HuH-7.5 (cell line): ENCODE data around the gene SKAP1.
"Not testable (repeated sequence)": the region's sequence is repeated elsewhere in the genome, so short reads cannot be mapped to it uniquely, and the experiment has no call there.

Experiments
- DNase-seq: peaks from one replicate; pipeline ENCODE4 v3.0.0; 2011; ENCODE audit warnings: low spot score

SKAP1 gene

DNA sequence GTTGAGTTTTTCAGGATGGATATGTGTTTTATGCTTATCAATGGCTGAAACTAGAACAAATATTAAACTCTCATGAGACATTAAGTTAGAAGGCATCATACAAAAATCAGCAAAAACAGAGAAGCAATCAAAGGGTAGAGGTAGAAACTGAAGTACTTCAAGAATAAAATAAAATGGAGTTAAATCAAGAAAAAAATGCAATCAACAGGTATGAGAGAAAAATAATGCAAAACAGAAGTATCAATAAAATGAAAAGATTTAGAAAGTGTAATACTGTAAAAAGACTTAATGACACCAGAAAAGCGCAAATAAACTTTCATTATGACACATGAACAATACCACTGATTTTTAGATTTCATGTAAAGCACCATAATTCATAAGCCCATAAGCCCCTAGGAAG, 112.3 kb downstream of the SKAP1 start:
- DNase-seq, result no peak

DNA sequence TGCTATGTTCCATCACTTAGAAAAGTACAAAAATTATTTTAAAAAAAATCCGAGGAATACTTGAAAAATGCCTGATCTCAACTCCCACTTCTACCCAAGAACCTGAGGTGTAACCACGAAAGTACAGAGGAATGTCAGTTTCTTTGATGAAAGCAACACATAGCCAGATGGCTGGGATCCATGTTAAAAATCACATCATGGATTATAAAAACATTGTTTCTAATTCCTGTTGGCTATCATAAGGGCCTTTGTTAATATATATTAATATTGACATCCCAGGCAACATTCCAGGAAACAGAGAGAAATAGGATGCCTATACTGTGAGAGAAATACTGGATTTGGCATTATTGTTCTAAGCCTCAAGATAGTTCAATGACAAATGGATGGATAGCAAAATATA, 115.3 kb downstream of the SKAP1 start:
- no peak for DNase-seq

DNA sequence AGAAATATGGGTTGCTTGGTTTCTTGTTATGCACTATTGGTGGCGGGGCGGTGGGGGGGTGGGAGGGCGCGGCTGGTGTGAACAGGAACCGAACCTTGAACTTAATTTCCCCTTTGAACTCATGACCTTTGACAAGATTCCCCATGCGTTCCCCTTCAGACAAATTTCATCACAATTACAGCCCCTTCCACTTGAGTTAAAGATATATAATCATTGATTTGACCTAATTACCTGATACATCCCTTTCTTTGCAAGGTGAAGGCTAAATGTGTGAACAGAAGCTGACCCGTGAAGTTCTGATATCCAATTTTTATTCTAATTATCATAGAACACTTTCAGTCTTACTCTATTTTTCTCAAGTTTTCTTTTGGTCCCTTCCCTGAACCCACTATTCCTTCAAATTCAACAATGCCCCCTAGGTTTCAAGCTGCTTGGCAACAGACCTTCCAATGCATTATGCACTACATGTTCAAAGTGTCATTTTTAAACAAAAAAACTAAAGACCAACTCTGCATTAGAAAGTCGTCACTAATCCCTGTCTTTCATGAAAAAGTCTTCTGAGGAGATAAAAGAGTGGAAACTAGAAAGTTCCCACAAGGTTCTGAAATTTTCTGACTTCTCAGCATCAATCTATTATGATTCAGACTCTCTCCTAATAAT, 116.8 kb downstream of the SKAP1 start:
- no peak for DNase-seq

DNA sequence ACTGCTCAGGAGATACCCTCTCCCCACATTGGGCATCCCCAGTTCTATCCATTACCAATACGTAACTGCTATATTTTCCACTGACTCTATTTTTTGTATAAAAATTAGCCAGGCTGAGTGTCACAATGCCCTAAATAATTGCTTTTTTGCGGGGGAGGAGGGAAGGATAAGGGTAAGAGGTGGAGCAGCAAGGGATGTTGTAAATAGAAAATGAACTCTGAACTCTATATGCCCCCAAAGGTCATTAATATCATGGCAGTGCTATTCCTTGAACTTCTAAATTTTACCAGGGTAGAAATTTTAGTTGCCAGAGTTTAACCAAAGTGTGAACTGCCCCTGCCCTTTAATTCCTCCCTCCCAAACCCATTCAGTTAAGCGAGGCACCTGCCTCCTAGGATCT, 118.7 kb downstream of the SKAP1 start:
- DNase-seq, result no peak

DNA sequence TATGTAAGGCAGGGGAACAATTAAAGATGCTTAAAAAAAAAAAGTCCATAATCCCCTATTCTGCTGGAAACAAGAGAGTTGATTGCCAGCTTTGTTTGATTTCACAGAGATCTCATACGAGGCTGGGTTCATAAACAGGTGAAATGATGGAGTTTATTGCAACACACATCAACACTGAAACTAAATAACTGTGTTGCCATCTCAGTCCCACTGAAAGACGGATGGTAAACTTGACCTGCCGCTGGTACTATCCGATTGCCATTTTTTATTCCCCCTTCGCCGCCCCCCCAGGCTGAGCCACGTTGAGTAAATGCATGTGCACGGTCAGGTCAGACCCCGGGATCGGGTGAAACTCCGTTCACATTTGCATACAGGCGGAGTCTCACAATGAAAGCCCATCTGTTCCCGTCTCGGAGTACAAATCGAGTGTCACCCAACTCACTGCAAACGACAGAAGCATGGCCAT, 119.2 kb downstream of the SKAP1 start:
- no peak for DNase-seq

DNA sequence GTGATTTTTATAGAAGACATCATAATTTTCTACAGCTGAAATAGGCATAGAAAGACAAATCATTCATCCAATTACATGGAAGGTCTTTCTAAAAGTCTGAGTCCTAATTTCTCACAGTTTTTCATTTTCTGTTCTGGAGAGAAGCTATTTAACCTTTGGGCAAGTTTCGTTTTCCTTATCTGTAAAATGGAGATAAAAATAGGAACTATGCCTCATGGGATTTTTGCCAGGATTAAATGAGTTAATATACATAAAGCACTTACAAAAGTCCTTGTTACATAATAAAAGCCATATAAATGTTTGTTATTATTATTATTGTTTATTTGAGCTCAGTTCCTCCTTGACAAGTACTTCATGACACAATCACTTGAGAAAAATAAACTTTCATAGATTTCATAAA, 121.4 kb downstream of the SKAP1 start:
- no peak for DNase-seq

DNA sequence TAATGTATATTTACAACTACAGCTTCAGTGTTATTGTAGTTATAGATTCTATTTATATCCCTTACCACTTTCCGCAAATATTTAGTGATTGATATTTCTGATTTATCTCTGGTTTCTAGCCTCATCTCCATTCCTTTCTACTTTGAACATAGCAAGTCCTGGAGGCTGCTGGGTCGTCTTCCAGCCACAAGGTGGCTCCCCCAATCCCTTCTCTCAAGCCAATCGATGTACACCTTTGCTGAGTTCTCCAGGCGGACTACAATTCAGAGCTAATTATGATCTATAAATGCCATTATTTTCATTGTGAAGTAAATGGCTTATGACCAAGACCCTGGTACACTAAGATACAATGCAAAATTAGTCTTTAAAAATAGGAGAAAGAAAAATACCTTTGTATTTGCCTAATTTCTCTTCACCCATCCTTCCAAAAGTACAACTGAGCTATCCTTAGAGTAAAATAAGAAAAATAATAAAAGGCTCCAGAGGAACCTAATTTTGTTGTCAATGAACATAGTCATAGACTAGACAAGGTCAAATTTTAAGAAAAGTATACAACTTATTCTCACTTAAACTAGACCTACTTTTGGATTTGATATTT, 122.1 kb downstream of the SKAP1 start:
- DNase-seq, result peak; percentile 12

DNA sequence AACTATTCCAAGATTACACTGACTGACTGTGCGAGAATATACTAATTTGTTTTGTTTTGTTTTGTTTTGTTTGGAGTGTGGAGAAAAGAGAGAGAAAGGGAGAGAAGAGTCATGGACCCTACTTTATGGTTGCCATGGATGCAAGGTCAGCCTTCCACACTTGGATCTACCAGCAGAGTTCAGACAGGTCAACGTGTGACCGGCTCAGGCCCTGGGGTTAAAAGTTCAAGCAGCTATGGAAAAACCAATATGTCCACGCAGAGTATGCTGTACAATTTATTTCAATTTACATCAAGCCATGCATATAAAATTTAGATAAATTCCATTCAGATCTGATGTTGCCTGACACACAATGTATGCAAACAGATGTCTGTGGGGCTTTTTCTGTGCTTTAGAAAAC, 122.8 kb downstream of the SKAP1 start:
- DNase-seq, result no peak

DNA sequence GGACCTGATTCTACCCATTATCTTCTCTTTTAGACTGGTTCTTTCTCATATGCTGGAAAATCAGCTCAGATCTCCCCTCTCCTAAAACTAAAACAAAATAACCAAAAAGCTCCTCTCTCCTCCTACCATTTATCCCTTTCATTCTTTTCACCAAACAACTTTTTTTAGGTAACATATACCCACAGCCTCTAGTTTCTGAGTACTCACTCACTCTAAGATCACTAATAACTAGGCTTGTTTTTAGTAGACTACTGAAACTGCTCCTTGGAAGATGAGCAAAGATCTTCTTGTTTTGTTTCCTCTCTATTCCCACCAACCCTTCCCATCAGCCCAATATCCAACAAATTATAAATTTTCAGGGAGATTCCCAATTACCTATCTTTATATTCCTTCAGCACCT, 129.0 kb downstream of the SKAP1 start:
- no peak for DNase-seq

DNA sequence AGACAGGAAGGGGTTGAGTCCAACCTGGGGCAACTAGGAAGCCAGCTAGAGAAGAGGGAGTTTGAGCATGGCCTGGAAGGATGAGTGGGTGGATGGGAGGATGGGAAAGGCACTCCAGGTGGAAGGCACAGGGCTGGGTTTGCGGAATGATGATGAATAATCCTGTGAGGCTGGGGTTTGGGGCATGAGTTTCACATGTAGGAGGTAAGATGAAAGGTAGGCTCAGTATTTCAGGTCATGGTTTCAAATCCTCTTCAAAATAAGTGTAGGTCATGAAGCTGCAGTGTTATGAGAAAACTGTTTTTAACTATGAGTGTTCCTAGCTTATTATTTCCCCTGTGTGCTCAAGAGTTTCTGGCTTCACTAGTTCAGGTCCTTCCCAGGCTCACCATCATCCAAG, 130.3 kb downstream of the SKAP1 start:
- no peak for DNase-seq

DNA sequence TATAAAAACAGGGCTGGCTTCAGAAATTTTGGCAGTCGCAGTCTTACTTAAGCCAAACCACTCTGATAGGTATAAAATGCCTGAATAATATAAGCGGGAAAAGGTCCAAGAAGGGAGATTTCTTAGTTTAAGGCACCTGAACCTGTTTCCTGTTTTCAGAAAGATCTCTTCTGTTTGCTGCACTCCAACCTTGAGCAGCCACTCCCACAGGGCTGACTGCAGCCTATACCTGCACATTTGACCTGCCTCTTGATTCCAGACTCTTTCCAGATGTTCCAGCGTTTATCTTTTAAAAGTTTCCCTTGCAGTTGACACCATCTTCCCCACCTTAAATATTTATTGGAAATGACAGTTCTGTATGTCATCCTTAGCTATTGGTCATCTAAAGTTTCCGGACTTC, 132.2 kb downstream of the SKAP1 start:
- no peak for DNase-seq

DNA sequence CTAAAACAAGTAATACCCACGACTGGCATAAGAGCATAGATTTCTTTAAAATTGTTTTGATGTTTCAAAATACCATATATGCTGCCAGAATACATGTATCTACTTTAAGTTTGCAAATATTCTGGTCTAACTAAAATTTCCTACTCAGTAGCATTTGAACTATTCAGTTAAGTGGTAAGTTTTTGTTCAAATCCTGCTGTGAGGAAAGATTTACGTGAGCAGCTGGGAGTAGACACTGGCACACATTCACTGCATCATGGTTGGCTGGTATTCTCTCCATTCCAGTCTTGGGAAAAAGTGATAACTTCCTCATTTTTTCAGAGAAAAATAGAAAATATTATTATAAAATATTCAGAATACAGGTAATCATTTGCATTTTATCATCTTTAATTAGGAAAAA, 133.6 kb downstream of the SKAP1 start:
- no peak for DNase-seq

DNA sequence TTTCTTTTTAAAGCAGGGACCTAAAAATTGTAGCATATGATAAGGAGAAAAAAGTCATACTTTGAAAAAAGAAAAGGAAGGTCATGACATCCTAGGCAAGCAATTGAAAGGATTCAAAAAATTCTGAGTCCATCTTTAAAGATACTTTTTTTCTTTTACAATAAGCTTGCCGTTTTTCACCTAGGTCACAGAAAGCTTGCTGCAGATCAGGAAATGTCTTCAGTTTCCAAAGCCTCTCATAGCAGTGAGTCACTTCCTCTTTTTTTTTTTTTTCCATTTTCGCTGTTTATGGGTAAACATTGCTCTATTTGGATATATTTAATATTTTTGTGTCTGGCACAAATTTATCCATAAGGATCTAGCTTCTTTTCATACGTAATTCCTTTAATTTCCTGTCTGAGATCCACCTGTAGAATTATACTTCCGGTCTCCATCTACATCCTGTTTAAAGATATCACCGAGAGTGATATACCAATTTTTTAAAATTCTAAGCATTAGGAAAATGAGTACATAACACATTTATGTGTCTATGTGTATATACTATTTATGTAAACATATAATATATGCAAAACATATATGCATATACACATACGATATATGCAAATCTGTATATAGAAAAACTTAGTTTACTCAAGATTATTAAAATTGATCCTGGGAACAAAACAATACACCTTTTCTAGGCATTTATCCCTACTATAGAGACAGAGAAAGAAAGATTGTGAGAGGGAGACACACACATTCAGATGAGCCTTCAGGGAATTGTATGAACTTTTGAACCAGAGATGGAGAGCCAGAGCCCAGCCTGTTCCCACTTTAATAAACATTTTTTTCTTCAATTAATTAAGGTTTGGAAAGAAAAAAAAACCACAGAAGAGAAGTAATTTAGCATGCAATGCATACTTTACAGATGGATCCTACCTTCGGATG, 134.4 kb downstream of the SKAP1 start:
- DNase-seq, result no peak

DNA sequence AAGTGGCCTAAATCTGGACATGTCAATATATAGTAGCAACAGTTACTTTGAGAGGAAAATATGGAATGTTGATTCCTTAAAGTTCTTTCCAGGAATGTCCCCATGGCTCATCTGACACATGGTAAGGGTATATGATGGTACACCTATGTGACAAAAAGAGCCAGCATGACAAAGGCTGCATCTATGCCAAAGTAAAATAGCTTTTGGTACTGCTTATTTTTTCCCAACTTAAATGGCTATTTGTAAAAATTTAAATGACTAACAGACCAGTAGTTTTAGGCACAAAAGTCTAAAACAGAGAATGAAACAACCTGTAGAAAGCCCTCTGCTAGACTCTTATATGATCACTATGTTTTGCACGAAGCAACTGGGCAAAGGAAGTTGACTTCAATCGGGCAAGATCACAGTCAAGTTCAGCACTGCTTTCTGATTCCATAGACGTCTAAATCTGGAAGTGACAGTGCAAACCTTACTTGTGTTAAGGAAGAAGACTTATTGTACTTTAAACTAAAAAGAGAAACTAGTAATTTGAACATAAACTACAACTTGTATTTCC, 135.1 kb downstream of the SKAP1 start:
- DNase-seq, result no peak

DNA sequence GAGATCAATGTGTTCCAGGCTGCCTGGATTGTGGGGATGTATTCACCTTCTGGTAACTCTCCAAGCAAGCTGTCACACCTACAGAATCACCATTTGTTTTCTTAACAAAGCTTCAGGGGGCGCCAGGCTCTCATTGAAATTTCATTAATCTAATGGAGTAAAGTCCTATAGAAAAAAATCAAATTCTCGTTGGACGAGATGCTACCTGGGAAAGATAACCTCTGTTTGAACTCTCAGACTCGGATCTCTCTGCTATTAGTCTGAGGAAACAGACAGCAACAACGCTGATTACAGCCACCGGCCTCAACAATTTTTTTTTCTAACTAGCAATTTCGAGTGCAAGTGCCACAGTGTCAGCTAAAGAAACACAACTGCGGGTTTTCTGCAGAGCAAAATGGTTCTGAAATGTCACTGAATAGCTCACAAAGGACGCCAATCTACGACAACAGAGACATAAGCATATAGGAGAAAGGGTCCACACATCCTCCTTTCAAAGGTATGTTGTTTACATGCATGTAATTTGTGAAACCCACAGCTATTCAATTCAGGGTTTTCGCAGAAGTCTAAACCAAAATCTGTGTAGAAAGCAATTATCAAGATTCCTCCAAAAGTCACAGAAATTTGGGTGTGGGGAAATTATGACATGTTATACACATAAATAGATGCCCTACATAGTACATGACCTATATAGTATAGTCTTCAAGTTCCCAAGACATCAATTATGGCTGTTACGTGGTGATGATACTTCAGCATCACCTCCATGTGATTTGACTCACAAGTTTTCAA, 135.8 kb downstream of the SKAP1 start:
- no peak for DNase-seq

DNA sequence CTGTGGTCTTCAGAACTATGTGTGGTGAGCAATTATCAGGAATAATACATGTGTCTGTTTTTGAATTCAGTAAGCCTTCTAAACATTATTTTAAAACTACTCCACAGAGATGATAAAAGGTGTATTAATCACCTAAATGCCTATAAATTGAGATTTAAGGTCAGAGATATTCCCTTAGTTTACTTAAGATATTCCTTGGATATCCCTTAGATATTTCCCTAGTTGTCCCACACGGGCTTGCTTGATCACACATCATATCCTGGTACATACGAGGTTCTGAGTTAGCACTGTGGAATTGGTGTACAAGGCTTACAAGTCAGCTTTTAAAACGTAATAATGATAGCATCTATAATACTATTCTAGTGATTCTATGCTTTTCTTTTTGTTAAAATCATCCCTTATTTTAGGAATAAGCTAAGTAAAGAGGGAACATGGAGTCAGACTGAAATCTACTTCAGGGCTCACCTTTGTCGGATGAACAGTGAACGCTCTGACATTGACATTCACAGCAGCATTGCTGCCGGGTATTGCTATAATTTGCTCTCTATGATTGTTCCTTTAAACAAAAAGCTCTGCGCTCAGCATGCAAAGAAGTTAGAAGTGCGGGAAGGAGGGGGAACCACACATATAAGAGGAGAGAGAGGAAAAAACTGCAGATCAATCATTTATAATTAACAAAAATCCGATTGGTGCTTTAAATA, 136.5 kb downstream of the SKAP1 start:
- DNase-seq, result no peak

DNA sequence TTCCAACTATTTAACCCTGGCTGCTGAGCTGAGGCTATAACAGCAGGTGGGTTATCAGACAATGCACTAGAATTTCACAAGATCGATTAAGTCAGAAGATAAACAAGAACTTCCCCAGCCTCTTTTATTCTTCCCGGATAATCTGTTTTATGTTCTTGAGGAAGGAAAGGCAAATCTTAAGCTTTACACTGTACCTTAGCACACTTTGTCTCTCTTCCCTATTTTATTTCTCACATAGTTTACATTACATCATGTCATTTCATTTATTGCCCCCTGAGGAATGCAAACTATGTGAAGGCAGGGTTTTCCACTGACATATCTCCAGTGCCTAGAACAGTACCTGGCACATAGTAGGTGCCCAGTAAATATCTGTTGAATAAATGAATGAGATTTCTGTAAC, 139.6 kb downstream of the SKAP1 start:
- DNase-seq, result no peak

DNA sequence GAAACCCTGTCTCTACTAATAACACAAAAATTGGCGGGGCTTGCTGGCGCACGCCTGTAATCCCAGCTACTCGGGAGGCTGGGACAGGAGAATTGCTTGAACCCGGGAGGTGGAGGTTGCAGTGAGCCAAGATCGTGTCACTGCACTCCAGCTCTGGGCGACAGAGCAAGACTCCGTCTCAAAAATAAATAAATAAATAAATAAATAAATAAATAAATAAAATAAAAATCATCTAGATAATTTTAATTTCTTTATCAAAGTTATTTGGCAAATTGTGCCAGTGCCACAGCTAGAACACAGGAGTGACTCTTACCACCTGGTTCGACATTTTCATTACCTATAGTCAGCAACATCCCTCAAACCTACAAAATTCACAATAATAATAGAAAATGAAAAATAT, 143.1 kb downstream of the SKAP1 start:
- DNase-seq, result not testable (repeated sequence)

DNA sequence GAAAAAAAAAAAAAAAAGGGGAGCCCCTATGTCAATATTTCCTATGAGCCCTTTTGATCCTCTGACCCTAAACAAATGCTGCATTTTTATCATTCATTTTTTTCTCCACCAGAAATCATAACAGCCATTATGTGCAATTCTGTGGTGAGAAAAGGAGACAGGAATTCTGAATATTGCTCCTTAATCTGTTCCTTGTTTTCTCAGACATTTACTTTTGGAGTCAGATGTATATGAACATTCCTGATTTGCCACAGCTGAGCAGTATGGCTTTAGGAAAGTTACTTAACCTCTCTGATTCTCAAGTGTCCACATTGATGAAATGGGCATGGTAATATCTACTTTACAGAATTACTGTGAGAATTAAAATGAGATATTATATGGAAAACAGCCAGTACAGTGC, 144.4 kb downstream of the SKAP1 start:
- no peak for DNase-seq

DNA sequence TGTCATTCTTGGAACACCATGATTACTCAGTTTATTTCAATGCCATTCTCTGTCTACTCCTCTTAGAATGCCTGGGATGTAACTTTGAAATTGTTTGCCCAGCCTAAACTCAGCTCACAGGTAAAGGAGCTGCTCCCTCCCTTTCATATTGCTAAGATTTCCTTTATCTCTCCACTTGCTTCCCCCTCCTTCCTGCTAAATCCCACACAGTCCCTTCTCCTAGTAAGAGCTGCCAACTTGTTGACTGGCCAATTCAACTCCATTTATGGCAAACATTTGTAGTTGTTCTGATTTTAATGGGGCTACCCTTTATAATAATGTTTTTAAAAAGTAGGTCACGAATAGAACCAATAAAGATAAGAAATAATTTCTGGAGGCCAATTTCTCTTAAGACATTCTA, 146.1 kb downstream of the SKAP1 start:
- DNase-seq, result no peak

DNA sequence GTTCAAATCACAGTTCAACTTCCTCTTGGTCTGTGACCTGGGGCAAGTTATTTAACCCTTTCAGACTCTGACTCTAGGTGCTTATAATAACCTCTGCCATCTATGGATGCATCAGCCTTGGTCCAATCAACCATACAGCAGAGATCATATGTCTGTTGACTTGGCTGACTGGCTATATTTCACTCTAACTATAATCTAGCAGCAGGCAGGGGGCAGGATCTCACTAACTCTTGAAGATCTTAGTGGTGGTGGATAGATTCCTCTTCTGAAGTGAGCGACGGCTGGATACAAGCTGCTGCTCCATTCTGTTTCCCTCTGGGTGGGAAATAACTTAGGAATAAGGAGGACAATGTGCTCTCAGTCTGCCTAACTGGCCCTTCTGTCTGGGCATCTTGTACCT, 146.6 kb downstream of the SKAP1 start:
- no peak for DNase-seq
